ENCODE data around the gene FUZ. TPM values are rescaled to one million over a fixed set of nuclear protein-coding genes. Genes with fewer than 3 reads are reported as not detected.

Gene FUZ
- total RNA-seq, 1 experiment from 2014 or later = 13.9 TPM

DNA sequence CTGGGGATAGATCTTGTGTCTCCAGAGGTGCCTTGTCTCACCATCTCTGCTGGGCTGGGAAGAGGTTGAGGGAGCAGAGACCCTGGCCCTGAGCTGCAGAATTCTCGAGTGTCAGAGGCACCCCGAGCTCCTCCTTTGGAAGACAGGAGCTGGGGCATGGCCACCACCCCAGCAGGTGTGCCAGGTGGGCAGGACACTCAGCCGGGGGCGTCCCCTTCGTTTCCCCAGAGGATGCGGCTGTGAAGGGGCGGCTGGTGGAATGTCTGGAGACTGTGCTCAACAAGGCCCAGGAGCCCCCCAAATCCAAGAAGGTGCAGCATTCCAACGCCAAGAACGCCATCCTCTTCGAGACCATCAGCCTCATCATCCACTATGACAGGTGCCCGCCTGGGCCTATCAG lies 14.5 kb downstream of the FUZ start:
- TF ChIP-seq POLR2AphosphoS5 (IDR thresholded peaks at IDR 0.05; ENCODE audit: low read depth, low read length) (no peak), REST (IDR thresholded peaks at IDR 0.05; ENCODE audit: insufficient read depth in 1 of 2, low read depth in 2 of 2, low read length in 1 of 2) (no peak), SIN3A (IDR thresholded peaks at IDR 0.05; ENCODE audit: borderline replicate concordance, insufficient read depth, low read depth, low read length) (no peak), TCF7L2 (IDR thresholded peaks at IDR 0.05; ENCODE audit: low read depth, low read length) (no peak)
- TF ChIP-seq, protein P1, sequence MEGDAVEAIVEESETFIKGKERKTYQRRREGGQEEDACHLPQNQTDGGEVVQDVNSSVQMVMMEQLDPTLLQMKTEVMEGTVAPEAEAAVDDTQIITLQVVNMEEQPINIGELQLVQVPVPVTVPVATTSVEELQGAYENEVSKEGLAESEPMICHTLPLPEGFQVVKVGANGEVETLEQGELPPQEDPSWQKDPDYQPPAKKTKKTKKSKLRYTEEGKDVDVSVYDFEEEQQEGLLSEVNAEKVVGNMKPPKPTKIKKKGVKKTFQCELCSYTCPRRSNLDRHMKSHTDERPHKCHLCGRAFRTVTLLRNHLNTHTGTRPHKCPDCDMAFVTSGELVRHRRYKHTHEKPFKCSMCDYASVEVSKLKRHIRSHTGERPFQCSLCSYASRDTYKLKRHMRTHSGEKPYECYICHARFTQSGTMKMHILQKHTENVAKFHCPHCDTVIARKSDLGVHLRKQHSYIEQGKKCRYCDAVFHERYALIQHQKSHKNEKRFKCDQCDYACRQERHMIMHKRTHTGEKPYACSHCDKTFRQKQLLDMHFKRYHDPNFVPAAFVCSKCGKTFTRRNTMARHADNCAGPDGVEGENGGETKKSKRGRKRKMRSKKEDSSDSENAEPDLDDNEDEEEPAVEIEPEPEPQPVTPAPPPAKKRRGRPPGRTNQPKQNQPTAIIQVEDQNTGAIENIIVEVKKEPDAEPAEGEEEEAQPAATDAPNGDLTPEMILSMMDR (IDR thresholded peaks at IDR 0.05) = no peak
- intact Hi-C loops (cut with micrococcal nuclease; ENCODE audit: unreplicated experiment) = no loop called here
- Histone ChIP-seq H3K4me3 (ENCODE audit: low read depth in 2 of 2, low read length in 2 of 2) (no peak overlapping the region), H3K36me3 (ENCODE audit: control insufficient read depth, insufficient read depth, low read length) (no peaks in the 10 kb centered on the region; the same call in 1 of the 2 replicates), H3K4me1 (ENCODE audit: control insufficient read depth, insufficient read depth, low read length) (no peaks in the 10 kb centered on the region), H3K27ac (ENCODE audit: low read length) (no peak overlapping the region), H3K9me3 (ENCODE audit: control insufficient read depth, insufficient read depth, low read depth, low read length) (no peaks in the 10 kb centered on the region), H3K27me3 (ENCODE audit: control insufficient read depth, insufficient read depth, low read length) (no peaks in the 10 kb centered on the region)
- ChIA-PET CTCF (no interaction called here), POLR2A (no interaction called here)
- no peak for DNase-seq (ENCODE audit: low read depth, low spot score)
- in situ Hi-C loops (cut with HindIII; ENCODE audit: low pct_unique_long_range_greater_than_20kb, low sequenced_read_pairs) = no loop called here
- BruUV-seq (replicated peaks) = no TSS peak
- no peak for ATAC-seq

DNA sequence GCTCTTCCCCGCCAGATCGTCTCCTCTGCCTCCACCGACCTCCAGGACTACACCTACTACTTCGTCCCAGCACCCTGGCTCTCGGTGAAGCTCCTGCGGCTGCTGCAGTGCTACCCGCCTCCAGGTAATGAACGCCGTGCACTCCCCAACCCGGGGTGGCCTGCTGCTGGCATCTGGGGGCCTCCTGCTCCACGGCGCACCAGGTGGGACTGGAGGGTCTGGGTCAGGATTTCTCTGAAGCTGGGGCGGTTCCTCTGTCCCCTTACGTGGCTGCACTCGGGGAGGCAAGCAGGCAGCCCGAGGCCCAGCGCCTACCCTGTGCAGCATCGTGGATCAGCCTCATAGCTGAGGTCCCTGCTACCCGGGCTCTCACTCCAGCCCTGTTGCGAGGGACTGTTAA lies 17.5 kb downstream of the FUZ start:
- ATAC-seq (no peak), DNase-seq (ENCODE audit: low read depth, low spot score) (no peak)
- no peaks in the 10 kb centered on the region for H3K4me1 ChIP-seq (ENCODE audit: control insufficient read depth, insufficient read depth, low read length)
- no peaks in the 10 kb centered on the region; the same call in 1 of the 2 replicates for H3K36me3 ChIP-seq (ENCODE audit: control insufficient read depth, insufficient read depth, low read length)
- no peaks in the 10 kb centered on the region for H3K9me3 ChIP-seq (ENCODE audit: control insufficient read depth, insufficient read depth, low read depth, low read length)
- no peaks in the 10 kb centered on the region for H3K27me3 ChIP-seq (ENCODE audit: control insufficient read depth, insufficient read depth, low read length)
- in situ Hi-C loops (cut with HindIII; ENCODE audit: low pct_unique_long_range_greater_than_20kb, low sequenced_read_pairs) (no loop called here), intact Hi-C loops (cut with micrococcal nuclease; ENCODE audit: unreplicated experiment) (no loop called here)
- TF ChIP-seq POLR2AphosphoS5 (IDR thresholded peaks at IDR 0.05; ENCODE audit: low read depth, low read length) = no peak
- TF ChIP-seq, protein P1 (IDR thresholded peaks at IDR 0.05) = no peak
- TF ChIP-seq TCF7L2 (IDR thresholded peaks at IDR 0.05; ENCODE audit: low read depth, low read length) = no peak
- TF ChIP-seq REST (IDR thresholded peaks at IDR 0.05; ENCODE audit: insufficient read depth in 1 of 2, low read depth in 2 of 2, low read length in 1 of 2) = no peak
- no peak for TF ChIP-seq SIN3A (IDR thresholded peaks at IDR 0.05; ENCODE audit: borderline replicate concordance, insufficient read depth, low read depth, low read length)
- ChIA-PET POLR2A (no interaction called here), CTCF (interaction anchor here (0.5 to 0.6 kb wide), 2 partner anchors 23 to 294 kb away, joined by 4 read pairs; no protein-coding TSS in a partner anchor)
- no TSS peak for BruUV-seq (replicated peaks)
- H3K4me3 ChIP-seq (ENCODE audit: low read depth in 2 of 2, low read length in 2 of 2) = no peak overlapping the region
- H3K27ac ChIP-seq (ENCODE audit: low read length) = no peak overlapping the region
